Upper lobe of left lung (tissue), 6 donors: ENCODE results near the gene CCDC190. TPM values are rescaled to one million over a fixed set of nuclear protein-coding genes. Genes with fewer than 3 reads are reported as not detected.

Experiments
- ATAC-seq, 2 donors: fragments of 200-7000 bp; cut with Tn5 transposase; one replicate each; pipeline ENCODE4 v1.9.1; 2022; ENCODE audit warnings: mild to moderate bottlenecking in 2 of 2, moderate library complexity in 2 of 2; ENCODE audit not compliant: low FRiP score in 2 of 2
- DNase-seq, 2 donors: peaks; one replicate each; pipeline ENCODE4 v3.0.0-alpha.2; 2019 to 2020
- H3K27ac ChIP-seq, 4 donors: fragments of 200-600 bp; sonication (generic); one replicate each; pipeline ENCODE4 v1.5.1; 2016 to 2019
- H3K27me3 ChIP-seq, 4 donors: fragments of 200-600 bp; sonication (generic); one replicate each; pipeline ENCODE4 v1.5.1; 2017 to 2019
- H3K36me3 ChIP-seq, 4 donors: fragments of 200-600 bp; sonication (generic); one replicate each; pipeline ENCODE4 v1.5.1; 2016 to 2019
- H3K4me1 ChIP-seq, 4 donors: fragments of 200-600 bp; sonication (generic); one replicate each; pipeline ENCODE4 v1.5.1; 2018 to 2019
- H3K4me3 ChIP-seq, 4 donors: fragments of 200-600 bp; sonication (generic); one replicate each; pipeline ENCODE4 v1.5.1; 2017 to 2019; ENCODE audit warnings: mild to moderate bottlenecking in 2 of 4, moderate library complexity in 1 of 4
- H3K9me3 ChIP-seq, 4 donors: fragments of 200-600 bp; sonication (generic); one replicate each; pipeline ENCODE4 v1.5.1; 2018 to 2019
- EP300 ChIP-seq, 4 donors: sonication (generic); formaldehyde crosslinking; IDR thresholded peaks; one replicate each; pipeline ENCODE4 v1.5.1; 2017; ENCODE audit warnings: antibody characterized with exemption in 4 of 4, control low read depth in 2 of 4
- POLR2A ChIP-seq, 4 donors: fragments of 450-650 bp; IDR thresholded peaks; one replicate each; pipeline ENCODE4 v1.5.1; 2016 to 2017; ENCODE audit warnings: antibody characterized with exemption in 4 of 4, mild to moderate bottlenecking in 2 of 4
- POLR2AphosphoS5 ChIP-seq, 2 donors: sonication (generic); formaldehyde crosslinking; IDR thresholded peaks; one replicate each; pipeline ENCODE4 v1.5.1; 2017; ENCODE audit warnings: antibody characterized with exemption in 2 of 2
- WGBS, 2 donors: methylation state at CpG; one replicate each; pipeline ENCODE4 v1.1.5; 2017 to 2018; 5-methylcytosine and 5-hydroxymethylcytosine counted together
- total RNA-seq, 6 donors: library from RNA; depleted of rRNA in 4 of 6; stranded (reverse); fragments of >200 nt in 4 of 6; gene quantifications; one replicate each; pipeline versions ENCODE4 v1.1.0 to v1.2.1, GENCODE V29; 2016 to 2021
- TF ChIP-seq, protein P1 (sequence below), 6 experiments: fragments of 450-650 bp in 4 of 6; fragments of 200-600 bp in 2 of 6; sonication (generic) in 2 of 6; IDR thresholded peaks; one replicate each; pipeline ENCODE4 v1.5.1; 2016 to 2019; ENCODE audit warnings: antibody characterized with exemption in 6 of 6
- donor health status: DM: no; HTN: no; CAD: no; lungs with moderate emphysema.
- donor health status: DM: no; HTN: yes; CAD: no; lungs with severe emphysema.

The CCDC190 gene
- total RNA-seq, 6 donors from 2014 or later = 0.76 to 48.0 (median 1.5) TPM; not detected in 1

DNA sequence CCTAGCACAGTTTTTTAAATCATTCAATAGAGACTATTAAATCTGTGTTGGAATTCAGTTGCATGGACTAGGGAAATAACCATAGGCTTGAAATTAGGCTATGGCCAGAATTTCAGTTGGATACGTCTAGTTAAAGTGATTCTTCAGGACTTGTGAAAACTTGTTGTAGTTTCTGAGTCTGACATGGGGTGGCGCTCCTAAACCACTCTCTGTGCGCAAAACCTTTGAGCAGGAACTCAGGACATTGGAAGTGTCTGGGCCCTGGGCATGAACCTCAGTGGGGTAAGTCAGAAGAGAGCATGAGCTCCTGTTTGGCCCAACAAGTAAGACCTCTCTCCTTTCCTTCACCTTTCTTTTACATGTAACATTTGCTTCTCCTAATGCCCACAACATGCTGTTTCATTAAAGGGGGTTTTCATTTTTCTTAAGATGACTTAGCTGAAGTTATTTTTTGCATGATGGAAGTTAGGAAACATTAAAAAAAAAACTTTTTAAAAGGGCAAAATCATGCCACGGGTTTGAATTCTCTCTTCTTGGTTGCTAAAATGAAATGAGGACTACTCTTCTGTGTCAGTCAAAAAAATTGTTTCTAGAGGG is 17.1 kb upstream of the CCDC190 start:
- DNase-seq (peak in 1 of 2 donors; percentile 38), ATAC-seq (peak; percentile 68 to 69)
- Histone ChIP-seq H3K36me3 (no peaks in the 10 kb centered on the region), H3K27me3 (no peaks in the 10 kb centered on the region), H3K27ac (no peak overlapping the region), H3K4me3 (no peak overlapping the region), H3K4me1 (peaks cover 0 to 11% (median 3%) of the 10 kb centered on the region in 4 donors), H3K9me3 (no peaks in the 10 kb centered on the region)
- WGBS, 2 donors = 31 to 33% methylated on average over 4 of the region's 4 CpGs
- TF ChIP-seq POLR2A (IDR thresholded peaks at IDR 0.05) = no peak
- TF ChIP-seq, protein P1, sequence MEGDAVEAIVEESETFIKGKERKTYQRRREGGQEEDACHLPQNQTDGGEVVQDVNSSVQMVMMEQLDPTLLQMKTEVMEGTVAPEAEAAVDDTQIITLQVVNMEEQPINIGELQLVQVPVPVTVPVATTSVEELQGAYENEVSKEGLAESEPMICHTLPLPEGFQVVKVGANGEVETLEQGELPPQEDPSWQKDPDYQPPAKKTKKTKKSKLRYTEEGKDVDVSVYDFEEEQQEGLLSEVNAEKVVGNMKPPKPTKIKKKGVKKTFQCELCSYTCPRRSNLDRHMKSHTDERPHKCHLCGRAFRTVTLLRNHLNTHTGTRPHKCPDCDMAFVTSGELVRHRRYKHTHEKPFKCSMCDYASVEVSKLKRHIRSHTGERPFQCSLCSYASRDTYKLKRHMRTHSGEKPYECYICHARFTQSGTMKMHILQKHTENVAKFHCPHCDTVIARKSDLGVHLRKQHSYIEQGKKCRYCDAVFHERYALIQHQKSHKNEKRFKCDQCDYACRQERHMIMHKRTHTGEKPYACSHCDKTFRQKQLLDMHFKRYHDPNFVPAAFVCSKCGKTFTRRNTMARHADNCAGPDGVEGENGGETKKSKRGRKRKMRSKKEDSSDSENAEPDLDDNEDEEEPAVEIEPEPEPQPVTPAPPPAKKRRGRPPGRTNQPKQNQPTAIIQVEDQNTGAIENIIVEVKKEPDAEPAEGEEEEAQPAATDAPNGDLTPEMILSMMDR (IDR thresholded peaks at IDR 0.05) = peak; percentile 37 to 68 (median 54)

DNA sequence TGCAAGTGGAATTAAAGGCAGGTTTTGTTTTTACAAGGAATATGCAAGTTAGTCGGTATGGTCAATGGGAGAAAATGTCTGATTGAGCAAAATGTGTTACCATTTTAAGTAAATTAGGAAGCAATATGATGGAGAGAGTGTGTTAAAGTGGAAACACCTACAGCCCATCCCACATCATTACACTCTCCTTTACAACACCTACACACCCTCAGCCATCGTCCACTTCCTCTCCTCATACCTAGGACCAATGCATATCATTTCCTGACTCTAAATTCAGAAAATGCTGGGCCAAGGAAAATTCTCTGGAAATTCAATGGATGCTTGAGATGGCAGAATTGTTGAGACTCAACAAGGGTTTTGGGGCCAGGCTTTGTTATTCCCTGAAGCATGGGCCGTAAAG is 16.4 kb upstream of the CCDC190 start:
- WGBS, 2 donors = 94% methylated on average over 3 of the region's 3 CpGs
- TF ChIP-seq POLR2A (IDR thresholded peaks at IDR 0.05) (no peak), EP300 (IDR thresholded peaks at IDR 0.05) (no peak)
- TF ChIP-seq, protein P1 (IDR thresholded peaks at IDR 0.05) = no peak
- DNase-seq = no peak
- no peak overlapping the region for H3K27ac ChIP-seq
- no peaks in the 10 kb centered on the region for H3K36me3 ChIP-seq
- H3K4me3 ChIP-seq = no peak overlapping the region
- H3K9me3 ChIP-seq = no peaks in the 10 kb centered on the region
- ATAC-seq = no peak
- H3K27me3 ChIP-seq = no peaks in the 10 kb centered on the region
- H3K4me1 ChIP-seq = peaks cover 0 to 11% (median 3%) of the 10 kb centered on the region in 4 donors

DNA sequence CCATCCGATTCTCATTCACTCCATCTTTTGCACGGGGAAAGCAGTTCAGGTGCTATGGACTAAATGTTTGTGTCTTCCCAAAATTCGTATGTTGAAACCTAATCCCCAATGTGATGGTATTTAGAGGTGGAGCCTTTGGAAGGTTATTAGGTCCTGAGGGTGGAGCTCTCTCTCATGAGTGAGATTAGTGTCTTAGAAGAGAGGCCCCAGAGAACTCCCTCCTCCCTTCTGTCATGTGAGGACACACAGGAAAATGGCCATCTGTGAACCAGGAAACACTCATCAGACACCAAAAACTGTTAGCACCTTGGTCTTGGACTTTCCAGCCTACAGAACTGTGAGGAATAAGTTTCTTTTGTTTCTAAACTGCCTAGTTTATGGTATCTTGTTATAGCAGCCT is 15.8 kb upstream of the CCDC190 start:
- no peaks in the 10 kb centered on the region for H3K9me3 ChIP-seq
- 55 to 57% methylated on average over 3 of the region's 3 CpGs for WGBS, 2 donors
- DNase-seq (no peak), ATAC-seq (no peak)
- TF ChIP-seq EP300 (IDR thresholded peaks at IDR 0.05) = no peak
- TF ChIP-seq, protein P1 (IDR thresholded peaks at IDR 0.05) = no peak
- no peak for TF ChIP-seq POLR2A (IDR thresholded peaks at IDR 0.05)
- no peak for TF ChIP-seq POLR2AphosphoS5 (IDR thresholded peaks at IDR 0.05)
- H3K4me3 ChIP-seq = no peak overlapping the region
- H3K27me3 ChIP-seq = no peaks in the 10 kb centered on the region
- no peak overlapping the region for H3K27ac ChIP-seq
- H3K4me1 ChIP-seq = peaks cover 0 to 11% (median 3%) of the 10 kb centered on the region in 4 donors
- no peaks in the 10 kb centered on the region for H3K36me3 ChIP-seq

DNA sequence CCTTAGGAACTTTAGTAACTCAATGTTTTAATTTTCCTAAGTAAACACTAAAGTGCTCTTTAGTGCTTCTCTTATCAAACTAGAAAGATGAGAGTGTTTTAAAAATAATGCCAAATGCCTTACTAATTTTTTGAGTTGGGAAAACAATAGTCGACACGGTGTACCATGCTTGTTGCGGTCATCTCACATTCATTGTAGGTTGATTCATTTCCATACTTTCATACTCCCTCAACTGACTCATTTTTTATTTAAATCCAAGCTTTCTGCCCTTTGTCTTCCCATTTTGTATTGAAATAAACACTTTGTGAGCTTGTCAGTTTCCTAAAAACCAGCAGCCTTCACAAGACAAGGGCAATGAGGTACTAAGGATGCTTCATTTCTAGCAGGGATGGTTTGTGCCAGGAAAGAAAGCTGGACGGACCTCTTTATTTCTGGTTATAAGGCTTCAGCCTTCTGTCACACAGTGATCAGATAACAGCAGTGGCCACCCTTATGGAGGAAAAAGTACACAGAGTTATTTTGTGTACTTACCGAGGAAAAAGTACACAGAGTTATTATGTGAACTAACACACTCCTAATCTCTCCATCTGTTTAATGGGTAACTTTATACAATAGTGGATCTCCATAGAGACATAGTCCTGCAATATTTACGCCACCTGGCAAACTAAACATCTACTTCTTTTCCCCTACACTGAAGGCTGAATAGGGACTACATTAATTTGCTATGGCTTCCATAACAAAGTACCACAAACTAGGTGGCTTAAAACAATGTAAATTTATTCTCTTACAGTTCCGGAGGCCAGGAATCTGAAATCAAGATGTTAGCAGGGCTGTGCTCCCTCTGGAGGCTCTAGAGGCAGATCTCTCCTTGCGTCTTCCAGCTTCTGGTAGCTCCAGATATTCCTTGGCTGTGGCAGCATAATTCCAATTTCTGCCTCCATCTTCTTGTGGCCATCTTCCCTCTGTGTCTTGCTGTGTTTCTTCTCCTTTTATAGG is 13.0 kb upstream of the CCDC190 start:
- no peaks in the 10 kb centered on the region for H3K9me3 ChIP-seq
- H3K27me3 ChIP-seq = no peaks in the 10 kb centered on the region
- no peak for DNase-seq
- H3K4me1 ChIP-seq = peaks cover 0 to 11% (median 3%) of the 10 kb centered on the region in 4 donors
- no peak overlapping the region for H3K4me3 ChIP-seq
- 57 to 63% methylated on average over 8 of the region's 8 CpGs for WGBS, 2 donors
- TF ChIP-seq POLR2A (IDR thresholded peaks at IDR 0.05) (no peak), EP300 (IDR thresholded peaks at IDR 0.05) (no peak)
- TF ChIP-seq, protein P1 (IDR thresholded peaks at IDR 0.05) = no peak
- no peak for ATAC-seq
- no peaks in the 10 kb centered on the region for H3K36me3 ChIP-seq
- no peak overlapping the region for H3K27ac ChIP-seq
